CD4-positive, CD25-positive, alpha-beta regulatory T cell (primary cell): ENCODE measurements around the gene PRPSAP2. TPM values are rescaled to one million over a fixed set of nuclear protein-coding genes. Genes with fewer than 3 reads are reported as not detected.

Experiments used
- ATAC-seq, 2 donors: fragments of 150-1000 bp; cut with Tn5 transposase; one replicate each; pipeline ENCODE4 v1.10.0; 2021; ENCODE audit warnings: low read depth in 2 of 2, moderate number of reproducible peaks in 2 of 2, moderate library complexity in 1 of 2
- DNase-seq, 3 donors: peaks; one replicate each; pipeline versions ENCODE4 v3.0.0 to v3.0.0-alpha.2; 2012 to 2022; ENCODE audit warnings: mixed read lengths in 1 of 3
- H3K27ac ChIP-seq: one replicate; pipeline ENCODE4 v1.7.0; 2013; ENCODE audit warnings: mild to moderate bottlenecking, low read length; ENCODE audit not compliant: insufficient read depth, poor library complexity, severe bottlenecking
- H3K27me3 ChIP-seq: one replicate; pipeline ENCODE4 v1.7.0; 2013; ENCODE audit warnings: low read length; ENCODE audit not compliant: control insufficient read depth, insufficient read depth
- H3K36me3 ChIP-seq: one replicate; pipeline ENCODE4 v1.7.0; 2013; ENCODE audit warnings: mild to moderate bottlenecking, low read length, moderate library complexity; ENCODE audit not compliant: control insufficient read depth, insufficient read depth
- H3K4me1 ChIP-seq: 2 replicates; pipeline ENCODE4 v1.7.0; 2013; ENCODE audit warnings: mild to moderate bottlenecking, low read length; ENCODE audit not compliant: insufficient read depth, control insufficient read depth, poor library complexity, severe bottlenecking
- H3K4me3 ChIP-seq: one replicate; pipeline ENCODE4 v1.7.0; 2013; ENCODE audit warnings: low read depth, mild to moderate bottlenecking, low read length, moderate library complexity
- H3K9me3 ChIP-seq, 2 experiments: 1 replicate in 1 of 2; 2 replicates in 1 of 2; pipeline ENCODE4 v1.7.0; 2013; ENCODE audit warnings: low read length in 2 of 2, mild to moderate bottlenecking in 1 of 2, moderate library complexity in 1 of 2; ENCODE audit not compliant: control insufficient read depth in 2 of 2
- H3K27ac Mint-ChIP-seq, 3 donors: one replicate each; pipeline ENCODE4 v1.8.0; 2020 to 2022; ENCODE audit warnings: mild to moderate bottlenecking in 3 of 3, mixed read lengths in 3 of 3, moderate library complexity in 2 of 3
- H3K27me3 Mint-ChIP-seq: one replicate; pipeline ENCODE4 v1.8.0; 2022; ENCODE audit warnings: mild to moderate bottlenecking, mixed read lengths
- H3K36me3 Mint-ChIP-seq: one replicate; pipeline ENCODE4 v1.8.0; 2020; ENCODE audit warnings: mixed read lengths
- H3K4me1 Mint-ChIP-seq, 4 donors: one replicate each; pipeline ENCODE4 v1.8.0; 2020 to 2022; ENCODE audit warnings: mixed read lengths in 4 of 4, mild to moderate bottlenecking in 1 of 4
- H3K4me3 Mint-ChIP-seq, 4 donors: one replicate each; pipeline ENCODE4 v1.8.0; 2020 to 2022; ENCODE audit warnings: mild to moderate bottlenecking in 4 of 4, mixed read lengths in 4 of 4, moderate library complexity in 3 of 4
- H3K9me3 Mint-ChIP-seq, 7 donors: one replicate each; pipeline ENCODE4 v1.8.0; 2020 to 2022; ENCODE audit warnings: mixed read lengths in 7 of 7, mild to moderate bottlenecking in 3 of 7, moderate library complexity in 2 of 7
- polyA plus RNA-seq, 4 donors: library from polyadenylated mRNA; unstranded; fragments of 300-500 nt; fragmentation: Illumina TruSeq; gene quantifications; one replicate each; pipeline ENCODE4 v1.2.3, GENCODE V29; 2021
- total RNA-seq: library from RNA; stranded (reverse); gene quantifications from one replicate; pipeline ENCODE4 v1.2.3, GENCODE V29; 2022

The PRPSAP2 gene
- total and polyA plus RNA-seq, 5 donors from 2014 or later = 41.5 to 59.5 (median 45.8) TPM

- H3K27me3 ChIP-seq = no peaks in the 10 kb centered on the region
- no peak overlapping the region for H3K4me3 ChIP-seq
- H3K9me3 ChIP-seq = no peaks in the 10 kb centered on the region
- H3K9me3 Mint-ChIP-seq = no peaks in the 10 kb centered on the region
- no peaks in the 10 kb centered on the region for H3K4me1 ChIP-seq
- H3K36me3 ChIP-seq = peaks cover 4% of the 10 kb centered on the region
- H3K27ac ChIP-seq = no peak overlapping the region
- no peaks in the 10 kb centered on the region for H3K27me3 Mint-ChIP-seq
- H3K4me1 Mint-ChIP-seq = peaks cover 0 to 13% (median under 1%) of the 10 kb centered on the region in 4 donors
- H3K4me3 Mint-ChIP-seq = no peak overlapping the region
- DNase-seq (no peak), ATAC-seq (no peak)
- H3K27ac Mint-ChIP-seq = no peak overlapping the region
- peaks cover 3% of the 10 kb centered on the region for H3K36me3 Mint-ChIP-seq
Measured at GRCh38 chr17:18971801-18972200, 113.9 kb downstream of the PRPSAP2 start.

GRCh38 chr17:18974407-18975149 is 116.6 kb downstream of the PRPSAP2 start:
- Mint-ChIP-seq H3K4me3 (no peak overlapping the region), H3K27me3 (no peaks in the 10 kb centered on the region), H3K27ac (peak overlapping the region in 1 of 3 donors; percentile 25), H3K4me1 (peaks cover 0 to 9% (median under 1%) of the 10 kb centered on the region in 4 donors), H3K36me3 (peaks cover 5% of the 10 kb centered on the region), H3K9me3 (no peaks in the 10 kb centered on the region)
- no peak overlapping the region for H3K4me3 ChIP-seq
- DNase-seq (no peak), ATAC-seq (no peak)
- H3K9me3 ChIP-seq = no peaks in the 10 kb centered on the region
- H3K27me3 ChIP-seq = no peaks in the 10 kb centered on the region
- H3K36me3 ChIP-seq = peaks cover 24% of the 10 kb centered on the region
- H3K27ac ChIP-seq = no peak overlapping the region
- no peaks in the 10 kb centered on the region for H3K4me1 ChIP-seq

- H3K4me3 Mint-ChIP-seq = no peak overlapping the region
Measured at GRCh38 chr17:18975597-18975996, 117.7 kb downstream of the PRPSAP2 start.

GRCh38 chr17:18976201-18976600 is 118.3 kb downstream of the PRPSAP2 start:
- no peaks in the 10 kb centered on the region for H3K27me3 Mint-ChIP-seq
- no peak overlapping the region for H3K4me3 Mint-ChIP-seq
- ATAC-seq = no peak
- peaks cover 8% of the 10 kb centered on the region for H3K36me3 Mint-ChIP-seq
- DNase-seq = no peak
- peaks cover 0 to 2% (median 0%) of the 10 kb centered on the region in 7 donors for H3K9me3 Mint-ChIP-seq
- Histone ChIP-seq H3K4me3 (no peak overlapping the region), H3K36me3 (peaks cover 30% of the 10 kb centered on the region), H3K27me3 (no peaks in the 10 kb centered on the region), H3K4me1 (no peaks in the 10 kb centered on the region), H3K9me3 (no peaks in the 10 kb centered on the region), H3K27ac (no peak overlapping the region)
- H3K27ac Mint-ChIP-seq = peak overlapping the region in 1 of 3 donors; percentile 14
- peaks cover 0 to 1% (median 0%) of the 10 kb centered on the region in 4 donors for H3K4me1 Mint-ChIP-seq

More at GRCh38 chr17:18975597-18975996, 117.7 kb downstream of the PRPSAP2 start:
- H3K27ac ChIP-seq = no peak overlapping the region
- H3K4me1 Mint-ChIP-seq = peaks cover 0 to 1% (median 0%) of the 10 kb centered on the region in 4 donors
- no peaks in the 10 kb centered on the region for H3K4me1 ChIP-seq
- no peak for ATAC-seq
- H3K27ac Mint-ChIP-seq = no peak overlapping the region
- DNase-seq = no peak
- no peak overlapping the region for H3K4me3 ChIP-seq
- peaks cover 8% of the 10 kb centered on the region for H3K36me3 Mint-ChIP-seq
- H3K27me3 ChIP-seq = no peaks in the 10 kb centered on the region
- no peaks in the 10 kb centered on the region for H3K27me3 Mint-ChIP-seq
- H3K36me3 ChIP-seq = peaks cover 27% of the 10 kb centered on the region
- H3K9me3 ChIP-seq = no peaks in the 10 kb centered on the region
- H3K9me3 Mint-ChIP-seq = peaks cover 0 to 2% (median 0%) of the 10 kb centered on the region in 7 donors

- H3K9me3 Mint-ChIP-seq = peaks cover 0 to 2% (median 0%) of the 10 kb centered on the region in 7 donors
- no peak overlapping the region for H3K4me3 Mint-ChIP-seq
- no peak overlapping the region for H3K27ac ChIP-seq
Measured at GRCh38 chr17:18977021-18977420, 119.1 kb downstream of the PRPSAP2 start.

GRCh38 chr17:18977646-18978045 is 119.7 kb downstream of the PRPSAP2 start:
- no peaks in the 10 kb centered on the region for H3K4me1 ChIP-seq
- H3K27me3 Mint-ChIP-seq = no peaks in the 10 kb centered on the region
- no peak overlapping the region for H3K4me3 Mint-ChIP-seq
- H3K36me3 ChIP-seq = peaks cover 30% of the 10 kb centered on the region
- DNase-seq (no peak), ATAC-seq (no peak)
- peaks cover 0 to 2% (median 0%) of the 10 kb centered on the region in 7 donors for H3K9me3 Mint-ChIP-seq
- H3K27ac Mint-ChIP-seq = no peak overlapping the region
- no peak overlapping the region for H3K4me3 ChIP-seq
- peaks cover 0 to 1% (median 0%) of the 10 kb centered on the region in 4 donors for H3K4me1 Mint-ChIP-seq
- no peaks in the 10 kb centered on the region for H3K27me3 ChIP-seq
- peaks cover 8% of the 10 kb centered on the region for H3K36me3 Mint-ChIP-seq
- no peaks in the 10 kb centered on the region for H3K9me3 ChIP-seq
- no peak overlapping the region for H3K27ac ChIP-seq

More at GRCh38 chr17:18977021-18977420, 119.1 kb downstream of the PRPSAP2 start:
- no peaks in the 10 kb centered on the region for H3K9me3 ChIP-seq
- peaks cover 8% of the 10 kb centered on the region for H3K36me3 Mint-ChIP-seq
- no peaks in the 10 kb centered on the region for H3K27me3 Mint-ChIP-seq
- peaks cover 30% of the 10 kb centered on the region for H3K36me3 ChIP-seq
- H3K27ac Mint-ChIP-seq = no peak overlapping the region
- DNase-seq (no peak), ATAC-seq (no peak)
- H3K4me3 ChIP-seq = no peak overlapping the region
- peaks cover 0 to 1% (median 0%) of the 10 kb centered on the region in 4 donors for H3K4me1 Mint-ChIP-seq
- H3K4me1 ChIP-seq = no peaks in the 10 kb centered on the region
- H3K27me3 ChIP-seq = no peaks in the 10 kb centered on the region

- Histone ChIP-seq H3K9me3 (no peaks in the 10 kb centered on the region), H3K36me3 (peaks cover 30% of the 10 kb centered on the region), H3K4me3 (no peak overlapping the region), H3K27me3 (no peaks in the 10 kb centered on the region), H3K4me1 (no peaks in the 10 kb centered on the region), H3K27ac (no peak overlapping the region)
- Mint-ChIP-seq H3K27ac (no peak overlapping the region), H3K27me3 (no peaks in the 10 kb centered on the region), H3K4me1 (peaks cover 0 to 1% (median 0%) of the 10 kb centered on the region in 4 donors), H3K36me3 (peaks cover 8% of the 10 kb centered on the region), H3K9me3 (peaks cover 0 to 2% (median 0%) of the 10 kb centered on the region in 7 donors), H3K4me3 (no peak overlapping the region)
- DNase-seq (no peak), ATAC-seq (no peak)
Measured at GRCh38 chr17:18978050-18978449, 120.1 kb downstream of the PRPSAP2 start.

GRCh38 chr17:18978655-18979054 is 120.7 kb downstream of the PRPSAP2 start:
- Histone ChIP-seq H3K4me1 (no peaks in the 10 kb centered on the region), H3K27me3 (no peaks in the 10 kb centered on the region), H3K4me3 (no peak overlapping the region), H3K36me3 (peaks cover 30% of the 10 kb centered on the region), H3K9me3 (no peaks in the 10 kb centered on the region), H3K27ac (no peak overlapping the region)
- peaks cover 8% of the 10 kb centered on the region for H3K36me3 Mint-ChIP-seq
- DNase-seq (no peak), ATAC-seq (no peak)
- peaks cover 0 to 2% (median 0%) of the 10 kb centered on the region in 7 donors for H3K9me3 Mint-ChIP-seq
- peaks cover 0 to 1% (median 0%) of the 10 kb centered on the region in 4 donors for H3K4me1 Mint-ChIP-seq
- no peaks in the 10 kb centered on the region for H3K27me3 Mint-ChIP-seq
- H3K4me3 Mint-ChIP-seq = no peak overlapping the region
- no peak overlapping the region for H3K27ac Mint-ChIP-seq
